Transverse colon (tissue), 4 donors: ENCODE data around the gene CCND2. TPM values are rescaled to one million over a fixed set of nuclear protein-coding genes. Genes with fewer than 3 reads are reported as not detected.

Source experiments
- DNase-seq: peaks from one replicate; pipeline ENCODE4 v3.0.0-alpha.2; 2019
- H3K27ac ChIP-seq, 4 donors: fragments of 200-600 bp; sonication (generic); 2 replicates each; pipeline ENCODE4 v1.5.1; 2016 to 2018; ENCODE audit warnings: inconsistent platforms in 4 of 4
- H3K27me3 ChIP-seq: fragments of 200-600 bp; sonication (generic); 2 replicates; pipeline ENCODE4 v1.5.1; 2017; ENCODE audit warnings: inconsistent platforms
- H3K36me3 ChIP-seq, 4 donors: fragments of 200-600 bp; sonication (generic); 2 replicates each; pipeline ENCODE4 v1.5.1; 2017 to 2019; ENCODE audit warnings: inconsistent platforms in 4 of 4
- H3K4me1 ChIP-seq, 4 donors: fragments of 200-600 bp; sonication (generic); 2 replicates each; pipeline ENCODE4 v1.5.1; 2017 to 2020; ENCODE audit warnings: inconsistent platforms in 4 of 4
- H3K4me3 ChIP-seq, 4 donors: fragments of 200-600 bp; sonication (generic); 1 replicate in 1 of 4; 2 replicates in 3 of 4; pipeline versions ENCODE4 v1.5.1 to v1.6.1; 2017 to 2019; ENCODE audit warnings: inconsistent platforms in 4 of 4
- H3K9me3 ChIP-seq, 2 donors: fragments of 200-600 bp; sonication (generic); 2 replicates each; pipeline ENCODE4 v1.5.1; 2017 to 2019; ENCODE audit warnings: inconsistent platforms in 2 of 2
- EP300 ChIP-seq: sonication (generic); formaldehyde crosslinking; IDR thresholded peaks from one replicate; pipeline ENCODE4 v1.6.1; 2017; ENCODE audit warnings: antibody characterized with exemption, low read depth
- POLR2A ChIP-seq: fragments of 450-650 bp; IDR thresholded peaks from one replicate; pipeline ENCODE4 v1.6.1; 2016; ENCODE audit warnings: antibody characterized with exemption, mild to moderate bottlenecking, moderate library complexity
- POLR2AphosphoS5 ChIP-seq, 3 donors: sonication (generic); formaldehyde crosslinking; IDR thresholded peaks; one replicate each; pipeline ENCODE4 v1.6.1; 2016; ENCODE audit warnings: antibody characterized with exemption in 3 of 3
- WGBS, 2 donors: methylation state at CpG; one replicate each; pipeline ENCODE4 v1.1.5; 2018; ENCODE audit warnings: low coverage in 1 of 2; 5-methylcytosine and 5-hydroxymethylcytosine counted together
- in situ Hi-C, 4 donors: fragments of 200-750 bp; cut with MboI; loops; one replicate each; pipeline versions ENCODE4 v1.15.0 to v1.15.1; 2017; ENCODE audit warnings: low sequenced_read_pairs in 3 of 4, low pct_ligation_motif_present in 1 of 4, low pct_unique_long_range_greater_than_20kb in 1 of 4
- intact Hi-C: fragments of 100-400 bp; cut with DNase I; formaldehyde crosslinking; loops from one replicate; pipeline ENCODE4 v1.15.1; 2023; ENCODE audit warnings: low total_unique reads
- total RNA-seq, 4 donors: library from RNA; depleted of rRNA; stranded (reverse); fragments of >200 nt; gene quantifications; one replicate each; pipeline ENCODE4 v1.1.0, GENCODE V29; 2016
- TF ChIP-seq, protein P1 (sequence below), 5 experiments: fragments of 200-600 bp in 3 of 5; fragments of 450-650 bp in 2 of 5; sonication (generic) in 3 of 5; IDR thresholded peaks; 1 replicate in 2 of 5; 2 replicates in 3 of 5; pipeline ENCODE4 v1.5.1; 2016 to 2017; ENCODE audit warnings: antibody characterized with exemption in 5 of 5, inconsistent platforms in 3 of 5, mild to moderate bottlenecking in 2 of 5, moderate library complexity in 1 of 5

The CCND2 gene
- total RNA-seq, 4 donors from 2014 or later, result 32.9 to 132 (median 58.8) TPM

DNA sequence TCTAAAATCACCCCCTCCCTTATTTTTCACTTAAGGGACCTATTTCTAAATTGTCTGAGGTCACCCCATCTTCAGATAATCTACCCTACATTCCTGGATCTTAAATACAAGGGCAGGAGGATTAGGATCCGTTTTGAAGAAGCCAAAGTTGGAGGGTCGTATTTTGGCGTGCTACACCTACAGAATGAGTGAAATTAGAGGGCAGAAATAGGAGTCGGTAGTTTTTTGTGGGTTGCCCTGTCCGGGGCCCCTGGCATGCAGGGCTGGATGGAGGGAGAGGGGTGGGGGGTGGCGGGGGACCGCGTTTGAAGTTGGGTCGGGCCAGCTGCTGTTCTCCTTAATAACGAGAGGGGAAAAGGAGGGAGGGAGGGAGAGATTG, 300 bp upstream of the CCND2 start:
- Histone ChIP-seq H3K27me3 (peaks cover 1% of the 10 kb centered on the region), H3K4me3 (peak overlapping the region; percentile 4 to 83 (median 76)), H3K36me3 (no peaks in the 10 kb centered on the region), H3K4me1 (peaks cover 9 to 66% (median 59%) of the 10 kb centered on the region in 4 donors), H3K27ac (peak overlapping the region; percentile 92 to 97 (median 95)), H3K9me3 (no peaks in the 10 kb centered on the region)
- TF ChIP-seq, protein P1, sequence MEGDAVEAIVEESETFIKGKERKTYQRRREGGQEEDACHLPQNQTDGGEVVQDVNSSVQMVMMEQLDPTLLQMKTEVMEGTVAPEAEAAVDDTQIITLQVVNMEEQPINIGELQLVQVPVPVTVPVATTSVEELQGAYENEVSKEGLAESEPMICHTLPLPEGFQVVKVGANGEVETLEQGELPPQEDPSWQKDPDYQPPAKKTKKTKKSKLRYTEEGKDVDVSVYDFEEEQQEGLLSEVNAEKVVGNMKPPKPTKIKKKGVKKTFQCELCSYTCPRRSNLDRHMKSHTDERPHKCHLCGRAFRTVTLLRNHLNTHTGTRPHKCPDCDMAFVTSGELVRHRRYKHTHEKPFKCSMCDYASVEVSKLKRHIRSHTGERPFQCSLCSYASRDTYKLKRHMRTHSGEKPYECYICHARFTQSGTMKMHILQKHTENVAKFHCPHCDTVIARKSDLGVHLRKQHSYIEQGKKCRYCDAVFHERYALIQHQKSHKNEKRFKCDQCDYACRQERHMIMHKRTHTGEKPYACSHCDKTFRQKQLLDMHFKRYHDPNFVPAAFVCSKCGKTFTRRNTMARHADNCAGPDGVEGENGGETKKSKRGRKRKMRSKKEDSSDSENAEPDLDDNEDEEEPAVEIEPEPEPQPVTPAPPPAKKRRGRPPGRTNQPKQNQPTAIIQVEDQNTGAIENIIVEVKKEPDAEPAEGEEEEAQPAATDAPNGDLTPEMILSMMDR (IDR thresholded peaks at IDR 0.05), result peak in 1 of 5 experiments; percentile 5
- TF ChIP-seq POLR2AphosphoS5 (IDR thresholded peaks at IDR 0.05), result no peak
- in situ Hi-C loops (loop anchor here in 2 of 4 donors (10.0 kb wide), 4 partner anchors 158 to 398 kb away; partner anchors contain the start of gene PARP11 (in 1 of the 2)), intact Hi-C loops (loop anchor here (10.0 kb wide), 1 partner anchor 278 kb away; no protein-coding TSS in a partner anchor)
- WGBS, 2 donors, result 2 to 5% methylated on average over 7 to 10 of the region's 10 CpGs
- DNase-seq, result no peak

DNA sequence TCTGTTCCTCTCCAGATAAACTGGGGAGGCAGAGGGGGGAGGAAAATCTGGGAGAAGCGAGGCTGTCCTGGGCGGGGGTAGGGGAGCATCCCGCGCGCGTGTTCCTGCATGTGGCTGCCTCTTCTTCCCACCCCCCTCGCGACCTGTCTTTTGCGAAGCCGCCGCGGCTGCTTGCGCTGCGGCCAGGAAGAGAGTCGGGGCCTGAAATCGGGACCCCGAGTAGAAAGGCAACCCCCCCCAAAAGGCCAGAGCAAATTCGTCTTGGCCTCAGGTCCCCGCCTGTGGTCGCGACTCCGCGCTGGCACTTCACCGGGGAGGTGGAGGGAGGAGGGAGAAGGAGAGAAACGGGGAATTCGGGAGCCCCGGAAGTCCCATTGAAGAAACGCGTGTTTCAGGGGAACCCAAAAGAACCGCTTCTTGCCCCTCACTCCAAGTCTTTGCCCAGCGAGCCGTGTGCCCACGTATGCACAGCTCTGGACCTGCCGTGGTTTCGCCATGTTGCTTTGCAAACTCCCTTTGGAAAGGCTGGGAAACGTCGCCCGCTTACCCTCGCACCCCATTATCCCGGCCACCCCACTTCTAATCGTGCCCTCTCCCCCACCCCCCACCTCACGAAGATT, 944 bp downstream of the CCND2 start:
- Histone ChIP-seq H3K4me1 (peaks cover 16 to 75% (median 69%) of the 10 kb centered on the region in 4 donors), H3K4me3 (peak overlapping the region; percentile 61 to 83 (median 76)), H3K36me3 (no peaks in the 10 kb centered on the region), H3K9me3 (no peaks in the 10 kb centered on the region), H3K27me3 (no peaks in the 10 kb centered on the region), H3K27ac (peak overlapping the region; percentile 92 to 97 (median 95))
- in situ Hi-C loops, result loop anchor here (5.0 to 25.0 kb wide), 8 partner anchors 160 to 400 kb away; partner anchors contain the start of gene PARP11 (in 1 of the 4)
- TF ChIP-seq EP300 (no peak), POLR2AphosphoS5 (IDR thresholded peaks at IDR 0.05) (no peak), POLR2A (no peak)
- TF ChIP-seq, protein P1 (IDR thresholded peaks at IDR 0.05), result no peak
- DNase-seq, result no peak
- 1% methylated on average over 41 of the region's 42 CpGs; no CpG with 5 or more reads in 1 of the 2 donors for WGBS, 2 donors
- intact Hi-C loops, result loop anchor here (5.0 to 10.0 kb wide), 2 partner anchors 242 to 280 kb away; no protein-coding TSS in a partner anchor

DNA sequence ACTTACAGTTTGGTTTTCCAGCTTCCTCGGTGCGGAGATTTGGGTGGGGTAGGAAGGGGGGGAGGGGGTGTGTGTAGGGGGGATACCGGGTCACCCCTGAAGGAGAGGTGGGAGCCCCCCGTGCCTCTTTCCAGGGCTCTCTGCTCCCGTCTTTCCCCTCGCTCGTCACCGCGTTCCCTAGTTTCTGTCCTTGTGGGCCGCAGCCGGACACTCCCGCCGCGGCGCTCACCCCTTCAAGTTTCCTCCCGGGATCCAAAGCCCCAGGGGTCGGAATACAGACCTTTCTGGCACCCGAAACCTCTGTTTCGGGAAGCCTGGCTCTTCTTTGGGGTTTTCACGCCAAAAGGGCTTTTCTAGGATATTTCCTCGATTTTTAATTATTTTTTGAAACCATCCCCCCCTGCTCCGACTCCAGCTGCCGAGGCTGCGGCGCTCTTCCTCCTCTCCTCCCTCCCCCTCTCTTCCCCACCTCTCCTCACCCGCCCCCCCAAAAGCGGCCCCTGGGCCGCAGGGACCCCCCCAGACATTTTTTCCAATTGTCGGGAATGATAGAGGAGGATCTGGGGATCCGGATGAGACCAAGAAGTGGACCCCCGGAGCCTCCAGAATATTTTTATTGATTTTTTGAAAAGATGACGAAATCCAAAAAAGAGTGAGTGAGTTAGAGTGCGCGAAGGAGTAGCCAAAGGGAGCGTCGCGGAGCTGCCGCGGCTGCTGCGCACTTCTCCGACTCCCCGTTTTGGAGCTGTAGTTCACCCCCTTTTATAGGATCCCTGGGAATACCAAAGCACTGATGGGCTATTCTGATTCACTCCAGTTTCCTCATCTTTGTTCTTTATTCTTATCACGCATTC, 1.7 kb downstream of the CCND2 start:
- Histone ChIP-seq H3K27ac (peak overlapping the region; percentile 92 to 97 (median 95)), H3K4me3 (peak overlapping the region; percentile 61 to 83 (median 76)), H3K9me3 (no peaks in the 10 kb centered on the region), H3K36me3 (no peaks in the 10 kb centered on the region), H3K27me3 (no peaks in the 10 kb centered on the region), H3K4me1 (peaks cover 24 to 75% (median 70%) of the 10 kb centered on the region in 4 donors)
- 0 to 1% methylated on average over 12 to 43 of the region's 43 CpGs for WGBS, 2 donors
- TF ChIP-seq POLR2AphosphoS5 (IDR thresholded peaks at IDR 0.05) (peak in 1 of 3 donors; percentile 49), POLR2A (no peak)
- no peak for DNase-seq
- in situ Hi-C loops (loop anchor here (5.0 to 25.0 kb wide), 8 partner anchors 160 to 400 kb away; partner anchors contain the start of gene PARP11 (in 1 of the 4)), intact Hi-C loops (loop anchor here (5.0 to 10.0 kb wide), 2 partner anchors 243 to 280 kb away; no protein-coding TSS in a partner anchor)

DNA sequence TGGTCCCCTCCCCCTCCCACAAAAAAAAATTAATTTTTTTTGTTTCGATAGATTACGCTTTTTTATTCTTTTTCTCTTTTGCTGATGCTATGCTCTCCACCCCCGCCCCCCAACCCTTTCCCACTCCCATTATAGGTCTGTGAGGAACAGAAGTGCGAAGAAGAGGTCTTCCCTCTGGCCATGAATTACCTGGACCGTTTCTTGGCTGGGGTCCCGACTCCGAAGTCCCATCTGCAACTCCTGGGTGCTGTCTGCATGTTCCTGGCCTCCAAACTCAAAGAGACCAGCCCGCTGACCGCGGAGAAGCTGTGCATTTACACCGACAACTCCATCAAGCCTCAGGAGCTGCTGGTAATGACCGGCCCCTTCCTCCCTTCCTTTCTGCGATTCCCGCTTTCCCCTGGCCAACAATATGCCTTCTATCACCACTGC, 2.3 kb downstream of the CCND2 start:
- DNase-seq, result peak; percentile 49
- intact Hi-C loops, result loop anchor here (5.0 to 10.0 kb wide), 2 partner anchors 244 to 281 kb away; no protein-coding TSS in a partner anchor
- 16 to 17% methylated on average over 3 to 14 of the region's 14 CpGs for WGBS, 2 donors

More for the DNA sequence above, 2.3 kb downstream of the CCND2 start:
- Histone ChIP-seq H3K36me3 (no peaks in the 10 kb centered on the region), H3K9me3 (no peaks in the 10 kb centered on the region), H3K4me1 (peaks cover 30 to 75% (median 71%) of the 10 kb centered on the region in 4 donors), H3K27me3 (no peaks in the 10 kb centered on the region), H3K27ac (peak overlapping the region; percentile 92 to 97 (median 95)), H3K4me3 (peak overlapping the region; percentile 61 to 83 (median 76))
- in situ Hi-C loops, result loop anchor here (5.0 to 25.0 kb wide), 8 partner anchors 161 to 401 kb away; partner anchors contain the start of gene PARP11 (in 1 of the 4)
- peak in 2 of 3 donors; percentile 8 to 16 for TF ChIP-seq POLR2AphosphoS5 (IDR thresholded peaks at IDR 0.05)
- TF ChIP-seq, protein P1 (IDR thresholded peaks at IDR 0.05), result no peak
